Esophagus (tissue), 2 donors: ENCODE measurements around the gene RASSF5. TPM values are rescaled to one million over a fixed set of nuclear protein-coding genes. Genes with fewer than 3 reads are reported as not detected.
"Not testable (repeated sequence)": the region's sequence is repeated elsewhere in the genome, so short reads cannot be mapped to it uniquely, and the experiment has no call there.

Experiments used
- H3K27ac ChIP-seq, 2 donors: one replicate each; pipeline ENCODE4 v1.5.1; 2013; ENCODE audit warnings: low read depth in 2 of 2, mild to moderate bottlenecking in 2 of 2, inconsistent platforms in 1 of 2, low read length in 1 of 2, moderate library complexity in 1 of 2
- H3K27me3 ChIP-seq, 2 donors: one replicate each; pipeline ENCODE4 v1.6.1; 2013; ENCODE audit warnings: low read length in 2 of 2, control low read depth in 1 of 2, mild to moderate bottlenecking in 1 of 2; ENCODE audit not compliant: insufficient read depth in 2 of 2, control insufficient read depth in 1 of 2
- H3K36me3 ChIP-seq, 2 donors: one replicate each; pipeline ENCODE4 v1.6.1; 2013; ENCODE audit warnings: low read length in 1 of 2; ENCODE audit not compliant: control insufficient read depth in 2 of 2, insufficient read depth in 2 of 2
- H3K4me1 ChIP-seq, 2 donors: one replicate each; pipeline ENCODE4 v1.6.1; 2013; ENCODE audit warnings: low read length in 1 of 2; ENCODE audit not compliant: control insufficient read depth in 2 of 2, insufficient read depth in 2 of 2
- H3K4me3 ChIP-seq, 2 donors: one replicate each; pipeline ENCODE4 v1.5.1; 2013; ENCODE audit warnings: low read length in 2 of 2, mild to moderate bottlenecking in 2 of 2, low read depth in 1 of 2, moderate library complexity in 1 of 2
- H3K9me3 ChIP-seq, 2 donors: one replicate each; pipeline ENCODE4 v1.6.1; 2013; ENCODE audit warnings: mild to moderate bottlenecking in 2 of 2, low read depth in 1 of 2, low read length in 1 of 2, moderate library complexity in 1 of 2; ENCODE audit not compliant: control insufficient read depth in 2 of 2, insufficient read depth in 1 of 2
- WGBS, 2 donors: extraction: QIAGEN DNeasy Blood & Tissue Kit; methylation state at CpG; one replicate each; pipeline ENCODE4 v1.1.7; 2013; 5-methylcytosine and 5-hydroxymethylcytosine counted together
- polyA plus RNA-seq, 2 donors: library from polyadenylated mRNA; stranded (reverse); fragments of 200-250 nt; gene quantifications; one replicate each; pipeline ENCODE4 v1.2.3, GENCODE V29; 2013
- donor health status: healthy with polysubstance abuse.
- donor health status: Bipolar disorder and iron deficiency.

RASSF5 gene
- polyA plus RNA-seq, 2 donors: 22.2 to 27.3 TPM

DNA sequence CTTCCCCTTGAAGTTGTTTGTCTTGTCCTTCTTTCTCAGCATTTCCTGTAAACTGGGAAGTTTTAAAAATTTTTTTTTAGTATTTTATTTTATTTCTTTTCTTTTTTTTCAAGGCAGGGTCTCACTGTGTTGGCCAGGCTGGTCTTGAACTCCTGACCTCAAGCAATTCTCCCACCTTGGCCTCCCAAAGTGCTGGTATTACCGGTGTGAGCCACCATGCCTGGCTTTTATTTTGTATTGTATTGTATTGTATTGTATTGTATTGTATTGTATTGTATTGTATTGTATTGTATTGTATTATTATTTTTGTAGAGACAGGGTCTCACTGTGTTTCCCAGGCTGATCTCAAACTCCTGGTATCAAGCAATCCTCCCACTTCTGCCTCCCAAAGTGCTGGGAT is 23.5 kb upstream of the RASSF5 start:
- H3K4me3 ChIP-seq, H3K27ac ChIP-seq, H3K27me3 ChIP-seq, H3K9me3 ChIP-seq, H3K4me1 ChIP-seq: not testable (repeated sequence)
- H3K36me3 ChIP-seq: peaks cover 0 to 15% of the 10 kb centered on the region in 2 donors
- WGBS, 2 donors: 91 to 94% methylated on average over 1 of the region's 1 CpG

DNA sequence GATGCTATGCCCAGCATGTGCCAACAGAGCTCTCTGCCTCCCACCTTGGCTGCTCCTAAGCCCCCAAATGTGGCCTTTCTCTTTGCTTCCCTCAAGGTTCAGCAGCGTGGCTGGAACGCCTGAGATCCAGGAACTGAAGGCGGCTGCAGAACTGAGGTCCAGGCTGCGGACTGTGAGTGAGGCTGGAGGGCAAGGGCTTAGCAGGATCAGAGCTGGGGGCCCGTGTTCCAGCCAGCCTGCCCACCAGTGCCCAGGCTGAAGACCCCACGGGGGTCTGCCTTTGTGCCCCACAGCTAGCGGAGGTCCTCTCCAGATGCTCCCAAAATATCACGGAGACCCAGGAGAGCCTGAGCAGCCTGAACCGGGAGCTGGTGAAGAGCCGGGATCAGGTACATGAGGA is 22.4 kb upstream of the RASSF5 start:
- Histone ChIP-seq H3K4me1 (peaks cover 0 to 5% of the 10 kb centered on the region in 2 donors), H3K36me3 (peaks cover 0 to 13% of the 10 kb centered on the region in 2 donors), H3K27ac (no peak overlapping the region), H3K4me3 (no peak overlapping the region), H3K27me3 (no peaks in the 10 kb centered on the region), H3K9me3 (no peaks in the 10 kb centered on the region)
- WGBS, 2 donors: 92 to 94% methylated on average over 10 of the region's 10 CpGs

- H3K4me3 ChIP-seq: no peak overlapping the region
- 71 to 72% methylated on average over 15 of the region's 15 CpGs for WGBS, 2 donors
- H3K36me3 ChIP-seq: peaks cover 0 to 12% of the 10 kb centered on the region in 2 donors
- H3K27me3 ChIP-seq: no peaks in the 10 kb centered on the region
- H3K9me3 ChIP-seq: no peaks in the 10 kb centered on the region
- no peak overlapping the region for H3K27ac ChIP-seq
- H3K4me1 ChIP-seq: peaks cover 0 to 5% of the 10 kb centered on the region in 2 donors
These were observed 20.1 kb upstream of the RASSF5 start for GRCh38 chr1:206486995-206487788.

DNA sequence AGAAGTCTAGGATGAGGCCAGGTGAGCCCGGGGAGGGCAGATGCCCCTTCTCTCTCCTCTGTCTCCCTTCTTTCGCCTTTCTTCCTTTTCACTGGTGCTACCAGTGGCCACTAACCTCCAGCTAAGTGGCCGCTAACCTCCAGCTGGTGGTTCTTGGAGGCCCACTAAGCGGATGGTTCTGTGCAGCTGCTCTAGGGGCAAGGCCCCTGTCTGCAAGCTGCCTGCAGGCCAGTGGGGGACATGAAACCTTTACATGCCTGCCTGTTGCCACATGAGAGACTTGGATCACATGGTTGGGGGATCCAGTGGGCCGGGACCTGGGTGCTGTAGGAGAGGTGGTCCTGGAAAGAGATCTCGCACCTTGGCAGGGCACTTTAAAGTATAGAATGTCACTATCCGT is 19.4 kb upstream of the RASSF5 start:
- Histone ChIP-seq H3K36me3 (peaks cover 4 to 18% of the 10 kb centered on the region in 2 donors), H3K9me3 (no peaks in the 10 kb centered on the region), H3K27me3 (no peaks in the 10 kb centered on the region), H3K4me1 (peaks cover 0 to 3% of the 10 kb centered on the region in 2 donors), H3K27ac (no peak overlapping the region), H3K4me3 (no peak overlapping the region)
- 91 to 94% methylated on average over 7 of the region's 7 CpGs for WGBS, 2 donors

DNA sequence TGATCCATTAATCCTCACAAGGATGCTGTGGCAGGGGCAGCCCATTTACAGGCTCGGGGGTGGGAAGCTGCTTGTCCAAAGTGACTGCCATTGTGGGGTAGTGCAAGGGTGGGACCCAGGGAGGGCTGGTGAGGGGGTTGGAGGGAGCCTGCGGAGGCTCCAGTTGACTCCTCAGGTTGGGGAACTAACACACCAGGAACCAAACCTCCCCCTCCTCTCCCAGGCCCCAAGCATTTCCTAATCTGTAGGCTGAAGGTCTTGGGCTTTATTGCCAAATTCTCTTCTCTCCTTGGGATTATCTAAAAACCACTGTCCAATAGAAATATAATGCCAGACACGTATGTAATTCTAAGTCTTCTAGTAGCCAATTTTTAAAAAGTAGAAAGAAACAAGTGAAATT is 18.9 kb upstream of the RASSF5 start:
- WGBS, 2 donors: 79 to 80% methylated on average over 3 of the region's 3 CpGs
- Histone ChIP-seq H3K27me3 (no peaks in the 10 kb centered on the region), H3K9me3 (no peaks in the 10 kb centered on the region), H3K4me3 (no peak overlapping the region), H3K4me1 (peaks cover 0 to 3% of the 10 kb centered on the region in 2 donors), H3K27ac (no peak overlapping the region), H3K36me3 (peaks cover 4 to 19% of the 10 kb centered on the region in 2 donors)

DNA sequence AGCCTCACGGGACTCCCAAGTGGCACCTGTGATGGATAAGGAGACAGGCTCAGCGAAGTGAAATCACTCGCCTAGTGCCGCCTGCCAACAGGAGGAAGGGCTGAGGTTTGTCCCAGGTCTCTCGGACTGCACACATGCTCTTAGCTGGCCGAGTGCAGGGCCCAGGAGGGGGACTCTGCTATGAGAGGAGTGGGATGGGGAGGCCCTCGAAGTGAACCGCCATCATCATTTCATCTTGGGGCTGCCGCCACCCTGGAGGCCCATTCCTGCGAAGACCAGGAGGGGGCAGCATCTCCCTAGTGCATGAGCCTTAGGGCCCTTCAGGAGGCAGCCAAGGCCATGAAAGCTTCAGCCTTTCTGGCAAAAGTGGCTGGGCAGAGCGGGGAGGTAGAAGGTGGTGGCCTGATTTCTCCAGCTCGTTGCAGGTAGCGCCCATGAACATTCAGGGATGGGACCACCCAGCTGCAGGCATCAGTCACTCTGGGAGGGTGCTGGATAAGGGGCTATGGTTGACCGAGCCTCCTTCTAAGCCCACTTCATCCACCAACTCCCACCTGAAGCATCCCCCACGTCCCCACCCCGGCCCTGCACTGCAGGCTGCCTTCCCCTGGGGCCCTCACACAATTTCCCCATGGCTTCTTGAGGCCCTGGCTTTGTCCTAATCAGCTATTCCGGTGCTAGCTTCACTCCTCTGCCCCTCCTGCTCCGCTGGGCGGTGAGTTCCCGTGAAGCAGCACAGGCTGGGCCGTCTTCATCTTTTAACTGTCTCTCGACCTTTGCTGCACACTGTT is 17.2 kb upstream of the RASSF5 start:
- no peaks in the 10 kb centered on the region for H3K9me3 ChIP-seq
- H3K27ac ChIP-seq: no peak overlapping the region
- H3K36me3 ChIP-seq: peaks cover 4 to 23% of the 10 kb centered on the region in 2 donors
- H3K4me1 ChIP-seq: peaks cover 0 to 3% of the 10 kb centered on the region in 2 donors
- H3K4me3 ChIP-seq: no peak overlapping the region
- 55 to 64% methylated on average over 21 to 22 of the region's 22 CpGs for WGBS, 2 donors
- H3K27me3 ChIP-seq: no peaks in the 10 kb centered on the region

DNA sequence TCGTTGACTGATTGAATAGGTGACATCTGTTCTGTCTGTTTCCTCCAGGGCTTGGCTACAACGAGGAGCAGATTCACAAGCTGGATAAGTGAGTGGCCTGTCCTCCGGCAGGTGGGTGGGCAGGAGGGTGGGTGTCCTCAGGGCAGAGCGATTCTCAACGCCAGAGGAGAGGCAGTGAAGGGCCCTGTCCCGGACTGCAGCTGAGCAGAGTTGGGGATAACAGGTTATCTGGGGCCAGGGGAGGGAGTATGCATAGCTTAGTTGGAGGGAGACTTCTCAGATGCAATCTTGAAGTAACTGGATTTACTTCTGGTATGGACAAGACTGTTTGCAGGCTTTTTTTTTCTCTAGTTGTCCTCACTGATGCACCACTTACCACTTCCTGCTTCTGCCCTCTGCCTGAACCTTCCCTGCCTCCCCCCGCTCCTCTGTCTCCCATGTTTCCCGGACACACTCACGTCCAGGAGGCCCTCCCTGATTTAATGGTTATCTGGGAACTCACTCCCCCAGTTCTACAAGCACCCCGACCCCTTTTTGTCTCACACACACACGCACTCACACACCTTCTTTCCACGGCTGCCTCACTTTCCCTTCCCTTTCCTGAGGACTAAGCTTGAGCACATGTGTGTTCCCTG is 16.4 kb upstream of the RASSF5 start:
- Histone ChIP-seq H3K27me3 (no peaks in the 10 kb centered on the region), H3K9me3 (no peaks in the 10 kb centered on the region), H3K36me3 (peaks cover 4 to 25% of the 10 kb centered on the region in 2 donors), H3K4me1 (peaks cover 0 to 6% of the 10 kb centered on the region in 2 donors), H3K4me3 (no peak overlapping the region), H3K27ac (no peak overlapping the region)
- WGBS, 2 donors: 84 to 89% methylated on average over 12 of the region's 12 CpGs

DNA sequence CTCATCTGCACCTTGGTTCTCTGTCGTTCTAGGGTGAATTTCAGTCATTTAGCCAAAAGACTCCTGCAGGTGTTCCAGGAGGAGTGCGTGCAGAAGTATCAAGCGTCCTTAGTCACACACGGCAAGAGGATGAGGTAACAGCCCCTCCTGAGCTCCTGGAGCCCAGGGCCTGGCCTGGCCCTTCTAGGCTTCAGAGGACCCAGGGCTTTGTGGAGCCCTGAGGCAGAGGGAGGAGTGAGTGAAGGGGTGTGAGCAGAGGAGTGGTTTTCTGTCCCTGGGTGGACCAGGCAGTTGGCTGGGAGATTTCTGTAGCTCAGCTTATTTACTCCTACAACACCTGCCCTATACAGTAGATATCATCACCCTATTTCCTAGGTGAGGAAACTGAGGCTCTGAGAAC is 15.7 kb upstream of the RASSF5 start:
- Histone ChIP-seq H3K27ac (no peak overlapping the region), H3K27me3 (no peaks in the 10 kb centered on the region), H3K4me1 (peaks cover 0 to 10% of the 10 kb centered on the region in 2 donors), H3K4me3 (no peak overlapping the region), H3K36me3 (peaks cover 4 to 28% of the 10 kb centered on the region in 2 donors), H3K9me3 (no peaks in the 10 kb centered on the region)
- 83 to 94% methylated on average over 4 of the region's 4 CpGs for WGBS, 2 donors

DNA sequence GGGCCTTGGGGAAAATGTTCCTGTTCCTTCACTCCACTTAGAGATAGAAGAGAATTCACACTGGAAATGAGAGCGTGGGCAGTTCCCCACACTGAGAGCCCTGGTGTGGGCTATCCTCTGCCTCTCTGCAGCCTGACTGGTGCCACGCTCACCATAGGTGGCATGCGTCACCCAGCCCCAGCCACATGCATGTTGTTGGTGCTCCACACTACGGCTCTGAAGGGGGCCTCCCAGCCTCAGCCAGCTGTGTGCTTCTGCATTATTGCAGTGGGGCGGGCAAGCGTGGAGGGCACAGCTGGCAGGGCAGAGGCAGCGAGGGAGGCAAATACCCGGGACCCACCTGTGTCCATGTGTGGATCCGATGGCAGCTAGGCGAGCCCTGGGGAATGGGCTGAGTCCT is 14.7 kb upstream of the RASSF5 start:
- Histone ChIP-seq H3K27me3 (no peaks in the 10 kb centered on the region), H3K36me3 (peaks cover 4 to 28% of the 10 kb centered on the region in 2 donors), H3K4me3 (no peak overlapping the region), H3K4me1 (peaks cover 0 to 10% of the 10 kb centered on the region in 2 donors), H3K9me3 (no peaks in the 10 kb centered on the region), H3K27ac (no peak overlapping the region)
- 90 to 96% methylated on average over 10 of the region's 10 CpGs for WGBS, 2 donors
